ENCODE data around the gene GMCL2. TPM values are rescaled to one million over a fixed set of nuclear protein-coding genes. Genes with fewer than 3 reads are reported as not detected.

Gene GMCL2
- polyA plus RNA-seq, 4 donors = 0.03 TPM; not detected in 3

- Histone ChIP-seq H3K4me1 (ENCODE audit: control insufficient read depth in 3 of 3, insufficient read depth in 2 of 3, low read depth in 1 of 3, low read length in 2 of 3) (peaks cover 0 to 15% (median 10%) of the 10 kb centered on the region in 3 donors), H3K4me3 (ENCODE audit: low read depth in 1 of 3, low read length in 3 of 3) (no peak overlapping the region), H3K36me3 (ENCODE audit: control insufficient read depth in 3 of 3, insufficient read depth in 2 of 3, low read depth in 1 of 3, low read length in 3 of 3) (peaks cover 0 to 22% (median 0%) of the 10 kb centered on the region in 3 donors), H3K27ac (ENCODE audit: low read depth in 1 of 3, low read length in 2 of 3) (no peak overlapping the region), H3K27me3 (ENCODE audit: control insufficient read depth in 3 of 3, insufficient read depth in 3 of 3, low read length in 3 of 3) (no peaks in the 10 kb centered on the region), H3K9me3 (ENCODE audit: control insufficient read depth in 2 of 2, insufficient read depth in 1 of 2, low read depth in 1 of 2, low read length in 1 of 2) (no peaks in the 10 kb centered on the region)
- DNase-seq = no peak
- WGBS, 3 donors = 80 to 87% (median 84%) methylated on average over 8 of the region's 8 CpGs
- no peak for FAIRE-seq
Measured at GRCh38 chr5:178155065-178155464, 32.1 kb downstream of the GMCL2 start.

- Histone ChIP-seq H3K36me3 (ENCODE audit: control insufficient read depth in 3 of 3, insufficient read depth in 2 of 3, low read depth in 1 of 3, low read length in 3 of 3) (peaks cover 3 to 35% (median 6%) of the 10 kb centered on the region in 3 donors), H3K4me1 (ENCODE audit: control insufficient read depth in 3 of 3, insufficient read depth in 2 of 3, low read depth in 1 of 3, low read length in 2 of 3) (peaks cover 0 to 15% (median 10%) of the 10 kb centered on the region in 3 donors), H3K4me3 (ENCODE audit: low read depth in 1 of 3, low read length in 3 of 3) (peak within 1 kb of the TSS; percentile 75 to 95 (median 76)), H3K27me3 (ENCODE audit: control insufficient read depth in 3 of 3, insufficient read depth in 3 of 3, low read length in 3 of 3) (no peaks in the 10 kb centered on the region), H3K9me3 (ENCODE audit: control insufficient read depth in 2 of 2, insufficient read depth in 1 of 2, low read depth in 1 of 2, low read length in 1 of 2) (no peaks in the 10 kb centered on the region), H3K27ac (ENCODE audit: low read depth in 1 of 3, low read length in 2 of 3) (peak within 1 kb of the TSS; percentile 46 to 56 (median 50))
- peak; percentile 62 for FAIRE-seq
- 1 to 2% (median 2%) methylated on average over 65 to 68 of the region's 68 CpGs for WGBS, 3 donors
- DNase-seq = peak; percentile 99
Measured at GRCh38 chr5:178153530-178154340, 33.4 kb downstream of the GMCL2 start, which contains the start of gene NHP2. Gene NHP2, minus strand, starts transcription at chr5:178153885. Its CDS starts 68 bp downstream, at chr5:178153817.

GRCh38 chr5:178152491-178153444 is 34.4 kb downstream of the GMCL2 start:
- Histone ChIP-seq H3K4me3 (ENCODE audit: low read depth in 1 of 3, low read length in 3 of 3) (peak overlapping the region; percentile 75 to 95 (median 76)), H3K36me3 (ENCODE audit: control insufficient read depth in 3 of 3, insufficient read depth in 2 of 3, low read depth in 1 of 3, low read length in 3 of 3) (peaks cover 9 to 45% (median 15%) of the 10 kb centered on the region in 3 donors), H3K27ac (ENCODE audit: low read depth in 1 of 3, low read length in 2 of 3) (peak overlapping the region in 1 of 3 donors; percentile 46), H3K27me3 (ENCODE audit: control insufficient read depth in 3 of 3, insufficient read depth in 3 of 3, low read length in 3 of 3) (no peaks in the 10 kb centered on the region), H3K4me1 (ENCODE audit: control insufficient read depth in 3 of 3, insufficient read depth in 2 of 3, low read depth in 1 of 3, low read length in 2 of 3) (peaks cover 0 to 15% (median 10%) of the 10 kb centered on the region in 3 donors), H3K9me3 (ENCODE audit: control insufficient read depth in 2 of 2, insufficient read depth in 1 of 2, low read depth in 1 of 2, low read length in 1 of 2) (no peaks in the 10 kb centered on the region)
- DNase-seq (no peak), FAIRE-seq (no peak)
- 42 to 49% (median 42%) methylated on average over 31 of the region's 31 CpGs for WGBS, 3 donors

DNA sequence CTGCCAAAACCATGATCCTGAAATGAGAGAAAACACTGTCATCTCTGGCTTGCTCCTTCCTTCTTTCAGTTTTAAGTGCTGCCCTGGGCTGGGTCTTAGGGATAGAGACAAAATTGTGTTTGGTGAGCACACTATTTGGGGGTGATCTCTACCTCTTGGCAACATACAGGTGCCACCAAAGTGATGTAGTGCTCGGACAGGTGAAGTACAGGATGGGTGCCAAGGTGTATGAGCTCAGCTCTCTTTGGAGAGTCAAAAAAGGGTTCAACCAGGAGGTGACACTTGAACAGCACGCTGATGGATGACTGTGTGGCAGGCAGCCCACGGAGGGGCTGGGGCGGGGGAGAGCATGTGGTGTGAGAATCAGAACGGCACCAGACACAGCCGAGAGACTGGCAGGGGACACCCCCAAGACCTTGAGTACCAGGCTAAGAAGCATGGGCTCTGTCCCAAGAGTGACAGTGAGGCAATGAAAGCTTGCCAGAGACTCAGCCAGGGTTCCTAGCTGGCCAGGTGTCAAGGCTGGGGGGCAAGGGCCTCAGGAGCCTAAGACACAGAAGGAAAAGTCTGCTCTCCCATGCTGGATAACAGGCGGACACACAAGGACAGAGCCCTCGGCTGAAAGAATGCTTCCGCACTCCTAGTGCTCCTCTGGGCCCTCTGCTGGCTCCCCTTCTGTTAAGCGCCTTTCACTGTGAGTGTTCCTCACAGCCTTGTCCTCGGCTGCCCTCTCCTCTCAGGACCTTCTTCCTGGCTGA is 36.0 kb downstream of the GMCL2 start:
- 73 to 79% (median 76%) methylated on average over 11 of the region's 11 CpGs for WGBS, 3 donors
- Histone ChIP-seq H3K4me3 (ENCODE audit: low read depth in 1 of 3, low read length in 3 of 3) (no peak overlapping the region), H3K27ac (ENCODE audit: low read depth in 1 of 3, low read length in 2 of 3) (no peak overlapping the region), H3K9me3 (ENCODE audit: control insufficient read depth in 2 of 2, insufficient read depth in 1 of 2, low read depth in 1 of 2, low read length in 1 of 2) (no peaks in the 10 kb centered on the region), H3K36me3 (ENCODE audit: control insufficient read depth in 3 of 3, insufficient read depth in 2 of 3, low read depth in 1 of 3, low read length in 3 of 3) (peaks cover 12 to 61% (median 19%) of the 10 kb centered on the region in 3 donors), H3K4me1 (ENCODE audit: control insufficient read depth in 3 of 3, insufficient read depth in 2 of 3, low read depth in 1 of 3, low read length in 2 of 3) (peaks cover 0 to 15% (median 10%) of the 10 kb centered on the region in 3 donors), H3K27me3 (ENCODE audit: control insufficient read depth in 3 of 3, insufficient read depth in 3 of 3, low read length in 3 of 3) (no peaks in the 10 kb centered on the region)
- no peak for DNase-seq
- no peak for FAIRE-seq

- 77 to 82% (median 79%) methylated on average over 10 to 11 of the region's 11 CpGs for WGBS, 3 donors
- Histone ChIP-seq H3K27ac (ENCODE audit: low read depth in 1 of 3, low read length in 2 of 3) (no peak overlapping the region), H3K4me3 (ENCODE audit: low read depth in 1 of 3, low read length in 3 of 3) (no peak overlapping the region), H3K9me3 (ENCODE audit: control insufficient read depth in 2 of 2, insufficient read depth in 1 of 2, low read depth in 1 of 2, low read length in 1 of 2) (no peaks in the 10 kb centered on the region), H3K4me1 (ENCODE audit: control insufficient read depth in 3 of 3, insufficient read depth in 2 of 3, low read depth in 1 of 3, low read length in 2 of 3) (peaks cover 0 to 14% (median 10%) of the 10 kb centered on the region in 3 donors), H3K27me3 (ENCODE audit: control insufficient read depth in 3 of 3, insufficient read depth in 3 of 3, low read length in 3 of 3) (no peaks in the 10 kb centered on the region), H3K36me3 (ENCODE audit: control insufficient read depth in 3 of 3, insufficient read depth in 2 of 3, low read depth in 1 of 3, low read length in 3 of 3) (peaks cover 12 to 75% (median 22%) of the 10 kb centered on the region in 3 donors)
- FAIRE-seq = no peak
- no peak for DNase-seq
Measured at GRCh38 chr5:178149199-178149932, 37.8 kb downstream of the GMCL2 start.

- no peaks in the 10 kb centered on the region for H3K9me3 ChIP-seq (ENCODE audit: control insufficient read depth in 2 of 2, insufficient read depth in 1 of 2, low read depth in 1 of 2, low read length in 1 of 2)
- H3K36me3 ChIP-seq (ENCODE audit: control insufficient read depth in 3 of 3, insufficient read depth in 2 of 3, low read depth in 1 of 3, low read length in 3 of 3) = peaks cover 18 to 92% (median 24%) of the 10 kb centered on the region in 3 donors
- WGBS, 3 donors = 90 to 91% (median 90%) methylated on average over 15 of the region's 15 CpGs
- H3K4me1 ChIP-seq (ENCODE audit: control insufficient read depth in 3 of 3, insufficient read depth in 2 of 3, low read depth in 1 of 3, low read length in 2 of 3) = peaks cover 0 to 3% (median 1%) of the 10 kb centered on the region in 3 donors
- no peak overlapping the region for H3K27ac ChIP-seq (ENCODE audit: low read depth in 1 of 3, low read length in 2 of 3)
- no peak overlapping the region for H3K4me3 ChIP-seq (ENCODE audit: low read depth in 1 of 3, low read length in 3 of 3)
- no peak for FAIRE-seq
- no peak for DNase-seq
- H3K27me3 ChIP-seq (ENCODE audit: control insufficient read depth in 3 of 3, insufficient read depth in 3 of 3, low read length in 3 of 3) = no peaks in the 10 kb centered on the region
Measured at GRCh38 chr5:178147406-178147805, 39.8 kb downstream of the GMCL2 start.

- 51 to 60% (median 52%) methylated on average over 14 of the region's 14 CpGs for WGBS, 3 donors
- no peak for FAIRE-seq
Measured at GRCh38 chr5:178145965-178146820, 41.0 kb downstream of the GMCL2 start.

More at GRCh38 chr5:178145965-178146820, 41.0 kb downstream of the GMCL2 start:
- H3K27me3 ChIP-seq (ENCODE audit: control insufficient read depth in 3 of 3, insufficient read depth in 3 of 3, low read length in 3 of 3) = no peaks in the 10 kb centered on the region
- peak; percentile 70 to 80 for DNase-seq
- no peaks in the 10 kb centered on the region for H3K4me1 ChIP-seq (ENCODE audit: control insufficient read depth in 3 of 3, insufficient read depth in 2 of 3, low read depth in 1 of 3, low read length in 2 of 3)
- no peak overlapping the region for H3K4me3 ChIP-seq (ENCODE audit: low read depth in 1 of 3, low read length in 3 of 3)
- H3K27ac ChIP-seq (ENCODE audit: low read depth in 1 of 3, low read length in 2 of 3) = no peak overlapping the region
- H3K9me3 ChIP-seq (ENCODE audit: control insufficient read depth in 2 of 2, insufficient read depth in 1 of 2, low read depth in 1 of 2, low read length in 1 of 2) = no peaks in the 10 kb centered on the region
- H3K36me3 ChIP-seq (ENCODE audit: control insufficient read depth in 3 of 3, insufficient read depth in 2 of 3, low read depth in 1 of 3, low read length in 3 of 3) = peaks cover 18 to 87% (median 26%) of the 10 kb centered on the region in 3 donors
